Measurements from ENCODE around the gene LPO.

Gene LPO

GRCh38 chr17:58227733-58228132, 10.7 kb upstream of the LPO start:
- H3K36me3 ChIP-seq (ENCODE audit: control insufficient read depth, insufficient read depth, low read length), result no peaks in the 10 kb centered on the region
- no peaks in the 10 kb centered on the region for H3K27me3 ChIP-seq (replicated peaks; ENCODE audit: control insufficient read depth, insufficient read depth, low read length, poor library complexity, severe bottlenecking)
- H3K4me1 ChIP-seq (ENCODE audit: control insufficient read depth, insufficient read depth, low read length, poor library complexity, severe bottlenecking), result no peaks in the 10 kb centered on the region
- H3K9me3 ChIP-seq (ENCODE audit: control insufficient read depth, low read length), result no peaks in the 10 kb centered on the region
- H3K4me3 ChIP-seq (ENCODE audit: insufficient read depth, low read depth, low read length, poor library complexity, severe bottlenecking), result no peak overlapping the region
- no peak overlapping the region for H3K27ac ChIP-seq (ENCODE audit: insufficient read depth, low read length, poor library complexity, severe bottlenecking)
- no peak for DNase-seq

- Histone ChIP-seq H3K4me1 (ENCODE audit: control insufficient read depth, insufficient read depth, low read length, poor library complexity, severe bottlenecking) (no peaks in the 10 kb centered on the region), H3K27me3 (replicated peaks; ENCODE audit: control insufficient read depth, insufficient read depth, low read length, poor library complexity, severe bottlenecking) (no peaks in the 10 kb centered on the region), H3K27ac (ENCODE audit: insufficient read depth, low read length, poor library complexity, severe bottlenecking) (no peak overlapping the region), H3K36me3 (ENCODE audit: control insufficient read depth, insufficient read depth, low read length) (no peaks in the 10 kb centered on the region), H3K4me3 (ENCODE audit: insufficient read depth, low read depth, low read length, poor library complexity, severe bottlenecking) (no peak overlapping the region), H3K9me3 (ENCODE audit: control insufficient read depth, low read length) (no peaks in the 10 kb centered on the region)
- DNase-seq, result no peak
These were observed 9.7 kb upstream of the LPO start for GRCh38 chr17:58228679-58229078.

- Histone ChIP-seq H3K27me3 (replicated peaks; ENCODE audit: control insufficient read depth, insufficient read depth, low read length, poor library complexity, severe bottlenecking) (no peaks in the 10 kb centered on the region), H3K9me3 (ENCODE audit: control insufficient read depth, low read length) (no peaks in the 10 kb centered on the region), H3K4me1 (ENCODE audit: control insufficient read depth, insufficient read depth, low read length, poor library complexity, severe bottlenecking) (no peaks in the 10 kb centered on the region), H3K27ac (ENCODE audit: insufficient read depth, low read length, poor library complexity, severe bottlenecking) (no peak overlapping the region), H3K4me3 (ENCODE audit: insufficient read depth, low read depth, low read length, poor library complexity, severe bottlenecking) (no peak overlapping the region), H3K36me3 (ENCODE audit: control insufficient read depth, insufficient read depth, low read length) (no peaks in the 10 kb centered on the region)
- no peak for DNase-seq
These were observed 9.0 kb upstream of the LPO start for GRCh38 chr17:58229384-58229783.

- Histone ChIP-seq H3K36me3 (ENCODE audit: control insufficient read depth, insufficient read depth, low read length) (no peaks in the 10 kb centered on the region), H3K4me3 (ENCODE audit: insufficient read depth, low read depth, low read length, poor library complexity, severe bottlenecking) (no peak overlapping the region), H3K27me3 (replicated peaks; ENCODE audit: control insufficient read depth, insufficient read depth, low read length, poor library complexity, severe bottlenecking) (no peaks in the 10 kb centered on the region), H3K9me3 (ENCODE audit: control insufficient read depth, low read length) (no peaks in the 10 kb centered on the region), H3K27ac (ENCODE audit: insufficient read depth, low read length, poor library complexity, severe bottlenecking) (no peak overlapping the region), H3K4me1 (ENCODE audit: control insufficient read depth, insufficient read depth, low read length, poor library complexity, severe bottlenecking) (no peaks in the 10 kb centered on the region)
- no peak for DNase-seq
These were observed 8.5 kb upstream of the LPO start for GRCh38 chr17:58229881-58230280.

- no peaks in the 10 kb centered on the region for H3K36me3 ChIP-seq (ENCODE audit: control insufficient read depth, insufficient read depth, low read length)
- no peaks in the 10 kb centered on the region for H3K27me3 ChIP-seq (replicated peaks; ENCODE audit: control insufficient read depth, insufficient read depth, low read length, poor library complexity, severe bottlenecking)
- no peaks in the 10 kb centered on the region for H3K9me3 ChIP-seq (ENCODE audit: control insufficient read depth, low read length)
- H3K4me3 ChIP-seq (ENCODE audit: insufficient read depth, low read depth, low read length, poor library complexity, severe bottlenecking), result no peak overlapping the region
- no peak overlapping the region for H3K27ac ChIP-seq (ENCODE audit: insufficient read depth, low read length, poor library complexity, severe bottlenecking)
- DNase-seq, result no peak
- H3K4me1 ChIP-seq (ENCODE audit: control insufficient read depth, insufficient read depth, low read length, poor library complexity, severe bottlenecking), result no peaks in the 10 kb centered on the region
These were observed 6.7 kb upstream of the LPO start for GRCh38 chr17:58231641-58232040.

- H3K9me3 ChIP-seq (ENCODE audit: control insufficient read depth, low read length), result no peaks in the 10 kb centered on the region
- no peaks in the 10 kb centered on the region for H3K36me3 ChIP-seq (ENCODE audit: control insufficient read depth, insufficient read depth, low read length)
- no peak overlapping the region for H3K4me3 ChIP-seq (ENCODE audit: insufficient read depth, low read depth, low read length, poor library complexity, severe bottlenecking)
- H3K4me1 ChIP-seq (ENCODE audit: control insufficient read depth, insufficient read depth, low read length, poor library complexity, severe bottlenecking), result no peaks in the 10 kb centered on the region
- H3K27ac ChIP-seq (ENCODE audit: insufficient read depth, low read length, poor library complexity, severe bottlenecking), result no peak overlapping the region
- H3K27me3 ChIP-seq (replicated peaks; ENCODE audit: control insufficient read depth, insufficient read depth, low read length, poor library complexity, severe bottlenecking), result no peaks in the 10 kb centered on the region
- no peak for DNase-seq
These were observed 5.7 kb upstream of the LPO start for GRCh38 chr17:58232707-58233156.

GRCh38 chr17:58233543-58233942, 4.8 kb upstream of the LPO start:
- H3K27me3 ChIP-seq (replicated peaks; ENCODE audit: control insufficient read depth, insufficient read depth, low read length, poor library complexity, severe bottlenecking), result no peaks in the 10 kb centered on the region
- H3K9me3 ChIP-seq (ENCODE audit: control insufficient read depth, low read length), result no peaks in the 10 kb centered on the region
- no peak for DNase-seq
- H3K4me3 ChIP-seq (ENCODE audit: insufficient read depth, low read depth, low read length, poor library complexity, severe bottlenecking), result no peak overlapping the region
- H3K36me3 ChIP-seq (ENCODE audit: control insufficient read depth, insufficient read depth, low read length), result no peaks in the 10 kb centered on the region
- no peaks in the 10 kb centered on the region for H3K4me1 ChIP-seq (ENCODE audit: control insufficient read depth, insufficient read depth, low read length, poor library complexity, severe bottlenecking)
- H3K27ac ChIP-seq (ENCODE audit: insufficient read depth, low read length, poor library complexity, severe bottlenecking), result no peak overlapping the region

GRCh38 chr17:58234512-58234911, 3.9 kb upstream of the LPO start:
- no peaks in the 10 kb centered on the region for H3K4me1 ChIP-seq (ENCODE audit: control insufficient read depth, insufficient read depth, low read length, poor library complexity, severe bottlenecking)
- no peaks in the 10 kb centered on the region for H3K36me3 ChIP-seq (ENCODE audit: control insufficient read depth, insufficient read depth, low read length)
- H3K27me3 ChIP-seq (replicated peaks; ENCODE audit: control insufficient read depth, insufficient read depth, low read length, poor library complexity, severe bottlenecking), result no peaks in the 10 kb centered on the region
- no peak overlapping the region for H3K27ac ChIP-seq (ENCODE audit: insufficient read depth, low read length, poor library complexity, severe bottlenecking)
- no peaks in the 10 kb centered on the region for H3K9me3 ChIP-seq (ENCODE audit: control insufficient read depth, low read length)
- DNase-seq, result no peak
- H3K4me3 ChIP-seq (ENCODE audit: insufficient read depth, low read depth, low read length, poor library complexity, severe bottlenecking), result no peak overlapping the region

- H3K27me3 ChIP-seq (replicated peaks; ENCODE audit: control insufficient read depth, insufficient read depth, low read length, poor library complexity, severe bottlenecking), result no peaks in the 10 kb centered on the region
- no peak overlapping the region for H3K4me3 ChIP-seq (ENCODE audit: insufficient read depth, low read depth, low read length, poor library complexity, severe bottlenecking)
- H3K9me3 ChIP-seq (ENCODE audit: control insufficient read depth, low read length), result no peaks in the 10 kb centered on the region
- no peak overlapping the region for H3K27ac ChIP-seq (ENCODE audit: insufficient read depth, low read length, poor library complexity, severe bottlenecking)
- H3K36me3 ChIP-seq (ENCODE audit: control insufficient read depth, insufficient read depth, low read length), result no peaks in the 10 kb centered on the region
- H3K4me1 ChIP-seq (ENCODE audit: control insufficient read depth, insufficient read depth, low read length, poor library complexity, severe bottlenecking), result no peaks in the 10 kb centered on the region
- DNase-seq, result no peak
These were observed 2.6 kb upstream of the LPO start for GRCh38 chr17:58235821-58236220.

- H3K27me3 ChIP-seq (replicated peaks; ENCODE audit: control insufficient read depth, insufficient read depth, low read length, poor library complexity, severe bottlenecking), result no peaks in the 10 kb centered on the region
- DNase-seq, result no peak
- no peaks in the 10 kb centered on the region for H3K9me3 ChIP-seq (ENCODE audit: control insufficient read depth, low read length)
- H3K4me1 ChIP-seq (ENCODE audit: control insufficient read depth, insufficient read depth, low read length, poor library complexity, severe bottlenecking), result no peaks in the 10 kb centered on the region
- H3K4me3 ChIP-seq (ENCODE audit: insufficient read depth, low read depth, low read length, poor library complexity, severe bottlenecking), result no peak overlapping the region
- no peaks in the 10 kb centered on the region for H3K36me3 ChIP-seq (ENCODE audit: control insufficient read depth, insufficient read depth, low read length)
- no peak overlapping the region for H3K27ac ChIP-seq (ENCODE audit: insufficient read depth, low read length, poor library complexity, severe bottlenecking)
These were observed 2.0 kb upstream of the LPO start for GRCh38 chr17:58236394-58236793.

GRCh38 chr17:58239987-58240386, 1.6 kb downstream of the LPO start:
- Histone ChIP-seq H3K36me3 (ENCODE audit: control insufficient read depth, insufficient read depth, low read length) (no peaks in the 10 kb centered on the region), H3K27me3 (replicated peaks; ENCODE audit: control insufficient read depth, insufficient read depth, low read length, poor library complexity, severe bottlenecking) (peaks cover 3% of the 10 kb centered on the region), H3K9me3 (ENCODE audit: control insufficient read depth, low read length) (no peaks in the 10 kb centered on the region), H3K4me1 (ENCODE audit: control insufficient read depth, insufficient read depth, low read length, poor library complexity, severe bottlenecking) (no peaks in the 10 kb centered on the region), H3K27ac (ENCODE audit: insufficient read depth, low read length, poor library complexity, severe bottlenecking) (no peak overlapping the region), H3K4me3 (ENCODE audit: insufficient read depth, low read depth, low read length, poor library complexity, severe bottlenecking) (no peak overlapping the region)
- no peak for DNase-seq
